Fibroblast of lung (primary cell): ENCODE measurements around the gene ERCC6L2. TPM values are rescaled to one million over a fixed set of nuclear protein-coding genes. Genes with fewer than 3 reads are reported as not detected.

ENCODE experiments used
- DNase-seq, 2 donors: peaks; one replicate each; pipeline versions ENCODE4 v3.0.0 to v3.0.0-alpha.2; 2010; ENCODE audit warnings: low read depth in 2 of 2
- H2AFZ ChIP-seq: 2 replicates; pipeline ENCODE4 v1.5.1; 2012; ENCODE audit warnings: low read length, control low read depth, inconsistent platforms
- H3K27ac ChIP-seq: 2 replicates; pipeline ENCODE4 v1.5.1; 2011; ENCODE audit warnings: low read length, control low read depth; ENCODE audit not compliant: insufficient read depth
- H3K27me3 ChIP-seq: 2 replicates; pipeline ENCODE4 v1.5.1; 2011; ENCODE audit warnings: mild to moderate bottlenecking, low read length; ENCODE audit not compliant: control insufficient read depth, insufficient read depth
- H3K36me3 ChIP-seq: 2 replicates; pipeline ENCODE4 v1.5.1; 2011; ENCODE audit warnings: low read length; ENCODE audit not compliant: control insufficient read depth, insufficient read depth
- H3K4me1 ChIP-seq: 2 replicates; pipeline ENCODE4 v1.5.1; 2011; ENCODE audit warnings: low read length; ENCODE audit not compliant: control insufficient read depth, insufficient read depth; ENCODE audit errors: extremely low read depth
- H3K4me2 ChIP-seq: 2 replicates; pipeline ENCODE4 v1.5.1; 2011; ENCODE audit warnings: low read length, control low read depth; ENCODE audit not compliant: insufficient read depth; ENCODE audit errors: extremely low read depth
- H3K4me3 ChIP-seq, 4 experiments: fragments of 200-600 bp in 1 of 4; sonication (generic) in 1 of 4; replicated peaks in 1 of 4; 2 replicates each; pipeline ENCODE4 v1.5.1; 2011 to 2016; ENCODE audit warnings: low read length in 4 of 4, low read depth in 3 of 4, mild to moderate bottlenecking in 3 of 4, control low read depth in 2 of 4, inconsistent platforms in 1 of 4, mixed read lengths in 1 of 4; ENCODE audit not compliant: insufficient read depth in 1 of 4; ENCODE audit errors: control extremely low read depth in 1 of 4
- H3K79me2 ChIP-seq: 2 replicates; pipeline ENCODE4 v1.5.1; 2012; ENCODE audit warnings: mild to moderate bottlenecking, low read length, inconsistent platforms; ENCODE audit not compliant: control insufficient read depth, insufficient read depth
- H3K9ac ChIP-seq: 2 replicates; pipeline ENCODE4 v1.5.1; 2011; ENCODE audit warnings: mild to moderate bottlenecking, low read length, control low read depth; ENCODE audit not compliant: insufficient read depth
- H3K9me3 ChIP-seq: 2 replicates; pipeline ENCODE4 v1.5.1; 2012; ENCODE audit warnings: low read depth, low read length; ENCODE audit not compliant: control insufficient read depth, insufficient read depth
- H4K20me1 ChIP-seq: 2 replicates; pipeline ENCODE4 v1.5.1; 2011; ENCODE audit warnings: low read length; ENCODE audit not compliant: control insufficient read depth, insufficient read depth; ENCODE audit errors: extremely low read depth
- CTCF ChIP-seq, 2 donors: IDR thresholded peaks in 1 of 2; conservative IDR thresholded peaks in 1 of 2; 1 replicate in 1 of 2; 2 replicates in 1 of 2; pipeline ENCODE4 v1.5.1; 2011 to 2012; ENCODE audit warnings: low read length in 2 of 2, control low read depth in 1 of 2, inconsistent platforms in 1 of 2, low read depth in 1 of 2, mild to moderate bottlenecking in 1 of 2
- EZH2 ChIP-seq: IDR thresholded peaks from 2 replicates; pipeline ENCODE4 v1.5.1; 2012; ENCODE audit warnings: low read length, control low read depth, mild to moderate bottlenecking; ENCODE audit errors: missing control alignments
- polyA plus RNA-seq, 2 donors: library from polyadenylated mRNA; depleted of rRNA in 1 of 2; stranded (reverse) in 1 of 2; unstranded in 1 of 2; fragments of >200 nt; gene quantifications; 2 replicates each; pipeline ENCODE4 v1.2.1, GENCODE V29; 2011 to 2012; ENCODE audit warnings: missing spikeins in 1 of 2
- total RNA-seq: library from RNA; depleted of rRNA; stranded (reverse); fragments of >200 nt; gene quantifications from 2 replicates; pipeline ENCODE4 v1.2.1, GENCODE V29; 2014

Gene ERCC6L2
- total and polyA plus RNA-seq, 2 donors (not counting 1 experiment from before 2014, with no cell fraction given) = 45.0 to 117 TPM

GRCh38 chr9:95830768-95831167 is 44.7 kb upstream of the ERCC6L2 start:
- no peaks in the 10 kb centered on the region for H3K36me3 ChIP-seq
- no peak overlapping the region for H3K4me3 ChIP-seq
- H3K9ac ChIP-seq = no peak overlapping the region
- no peak overlapping the region for H3K4me2 ChIP-seq
- no peak for DNase-seq
- H3K27ac ChIP-seq = no peak overlapping the region
- no peak overlapping the region for H2AFZ ChIP-seq
- H4K20me1 ChIP-seq = no peaks in the 10 kb centered on the region
- no peaks in the 10 kb centered on the region for H3K4me1 ChIP-seq
- H3K27me3 ChIP-seq = no peaks in the 10 kb centered on the region
- no peaks in the 10 kb centered on the region for H3K9me3 ChIP-seq
- H3K79me2 ChIP-seq = no peaks in the 10 kb centered on the region
- no peak for TF ChIP-seq CTCF (conservative IDR thresholded peaks at IDR 0.05 in 1 of 2, IDR thresholded peaks at IDR 0.05 in 1 of 2; ENCODE audit: low read depth in 1 of 2, low read length in 2 of 2)
- no peak for TF ChIP-seq EZH2

GRCh38 chr9:95831810-95832209 is 43.7 kb upstream of the ERCC6L2 start:
- Histone ChIP-seq H3K4me3 (no peak overlapping the region), H3K9ac (no peak overlapping the region), H2AFZ (no peak overlapping the region), H3K27me3 (no peaks in the 10 kb centered on the region), H4K20me1 (no peaks in the 10 kb centered on the region), H3K4me2 (no peak overlapping the region), H3K27ac (no peak overlapping the region), H3K36me3 (no peaks in the 10 kb centered on the region), H3K79me2 (no peaks in the 10 kb centered on the region), H3K4me1 (no peaks in the 10 kb centered on the region), H3K9me3 (no peaks in the 10 kb centered on the region)
- no peak for DNase-seq
- TF ChIP-seq CTCF (conservative IDR thresholded peaks at IDR 0.05 in 1 of 2, IDR thresholded peaks at IDR 0.05 in 1 of 2; ENCODE audit: low read depth in 1 of 2, low read length in 2 of 2) (no peak), EZH2 (no peak)

DNA sequence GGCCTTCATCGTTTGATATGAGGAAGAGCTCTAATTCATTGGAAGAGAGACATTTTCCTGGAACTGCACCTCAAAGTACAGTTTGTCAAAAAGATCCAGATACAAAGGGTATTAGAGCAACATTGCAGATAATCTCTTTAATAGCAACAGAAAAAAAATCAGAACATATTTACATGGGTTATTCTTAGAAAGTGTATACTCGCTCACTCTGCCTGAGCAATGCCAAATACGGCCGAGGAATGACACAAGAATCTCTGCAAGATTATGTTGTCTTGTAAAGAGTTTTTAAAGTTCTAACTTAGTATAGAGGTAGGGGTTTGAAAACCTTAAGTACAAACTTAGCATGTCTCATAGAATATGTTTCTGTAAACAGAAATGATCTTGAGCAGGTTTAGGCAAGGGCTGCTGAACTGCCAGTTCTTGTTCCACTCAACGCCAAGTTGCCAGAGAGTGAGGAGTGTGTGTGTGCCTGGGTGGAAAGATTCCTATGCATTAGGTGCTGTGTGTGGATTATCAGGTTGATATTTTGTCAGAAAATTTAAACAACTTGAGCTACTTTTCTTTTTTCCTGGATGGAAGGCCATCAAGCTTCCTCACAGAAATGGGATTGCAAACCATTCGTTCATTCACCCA is 41.8 kb upstream of the ERCC6L2 start:
- H3K27me3 ChIP-seq = no peaks in the 10 kb centered on the region
- H2AFZ ChIP-seq = no peak overlapping the region
- H3K79me2 ChIP-seq = no peaks in the 10 kb centered on the region
- no peak for DNase-seq
- no peaks in the 10 kb centered on the region for H3K4me1 ChIP-seq
- no peaks in the 10 kb centered on the region for H3K36me3 ChIP-seq
- no peak overlapping the region for H3K9ac ChIP-seq
- no peak overlapping the region for H3K27ac ChIP-seq
- no peak overlapping the region for H3K4me3 ChIP-seq
- no peak overlapping the region for H3K4me2 ChIP-seq
- no peak for TF ChIP-seq EZH2
- no peak for TF ChIP-seq CTCF (conservative IDR thresholded peaks at IDR 0.05 in 1 of 2, IDR thresholded peaks at IDR 0.05 in 1 of 2; ENCODE audit: low read depth in 1 of 2, low read length in 2 of 2)
- no peaks in the 10 kb centered on the region for H4K20me1 ChIP-seq
- no peaks in the 10 kb centered on the region for H3K9me3 ChIP-seq
